GM20000 (cell line): ENCODE results near the gene ACP1.

Experiments used
- DNase-seq: peaks from one replicate; pipeline ENCODE4 v3.0.0; 2012; ENCODE audit warnings: low spot score
- CTCF ChIP-seq: IDR thresholded peaks from 2 replicates; pipeline ENCODE4 v1.5.1; 2012; ENCODE audit warnings: mild to moderate bottlenecking, control low read depth; ENCODE audit errors: extremely low read depth, missing control alignments

ACP1 gene

GRCh38 chr2:273333-273732 lies 8.6 kb downstream of the ACP1 start:
- TF ChIP-seq CTCF: no peak
- no peak for DNase-seq

GRCh38 chr2:274503-274902 lies 9.8 kb downstream of the ACP1 start:
- no peak for DNase-seq
- no peak for TF ChIP-seq CTCF

GRCh38 chr2:275466-275865 lies 10.7 kb downstream of the ACP1 start:
- DNase-seq: peak; percentile 51

GRCh38 chr2:278312-278926 lies 13.7 kb downstream of the ACP1 start:
- TF ChIP-seq CTCF: no peak
- no peak for DNase-seq

More at GRCh38 chr2:275466-275865, 10.7 kb downstream of the ACP1 start:
- no peak for TF ChIP-seq CTCF

- no peak for DNase-seq
- no peak for TF ChIP-seq CTCF
Observed at GRCh38 chr2:278927-279320, 14.2 kb downstream of the ACP1 start.

- DNase-seq: no peak
- TF ChIP-seq CTCF: no peak
Observed at GRCh38 chr2:279366-279765, 14.6 kb downstream of the ACP1 start.

GRCh38 chr2:279956-280649 lies 15.4 kb downstream of the ACP1 start:
- no peak for DNase-seq
- no peak for TF ChIP-seq CTCF
